NCI-H1417 (cell line): ENCODE results near the gene ADI1.
"Not testable (repeated sequence)": the region's sequence is repeated elsewhere in the genome, so short reads cannot be mapped to it uniquely, and the experiment has no call there.

Source experiments
- DNase-seq, 3 experiments: peaks; one replicate each; lab custom pipeline; 2025; lab: John Stamatoyannopoulos, UW

Gene ADI1

GRCh38 chr2:3529316-3530025, 10.1 kb upstream of the ADI1 start:
- DNase-seq, result no peak

- DNase-seq, result no peak
These were observed 8.8 kb upstream of the ADI1 start for GRCh38 chr2:3527886-3528785.

GRCh38 chr2:3526871-3527270, 7.5 kb upstream of the ADI1 start:
- DNase-seq, result no peak

- DNase-seq, result no peak
These were observed 4.3 kb upstream of the ADI1 start for GRCh38 chr2:3523551-3524041.

- DNase-seq, result no peak
These were observed 3.7 kb upstream of the ADI1 start for GRCh38 chr2:3522961-3523421.

GRCh38 chr2:3520591-3520990, 1.3 kb upstream of the ADI1 start:
- no peak for DNase-seq

- DNase-seq, result peak; percentile 99
These were observed 656 bp downstream of the ADI1 start for GRCh38 chr2:3518496-3519254.

- no peak for DNase-seq
These were observed 1.3 kb downstream of the ADI1 start for GRCh38 chr2:3517948-3518495.

GRCh38 chr2:3516831-3517230, 2.5 kb downstream of the ADI1 start:
- DNase-seq, result no peak

GRCh38 chr2:3515438-3515837, 3.9 kb downstream of the ADI1 start:
- DNase-seq, result not testable (repeated sequence)

- no peak for DNase-seq
These were observed 6.1 kb downstream of the ADI1 start for GRCh38 chr2:3513026-3513810.

- DNase-seq, result no peak
These were observed 7.2 kb downstream of the ADI1 start for GRCh38 chr2:3512086-3512485.

GRCh38 chr2:3505771-3506170, 13.6 kb downstream of the ADI1 start:
- DNase-seq, result no peak

GRCh38 chr2:3504741-3505140, 14.6 kb downstream of the ADI1 start:
- DNase-seq, result peak in 1 of 3 experiments; percentile 48

GRCh38 chr2:3503483-3503882, 15.8 kb downstream of the ADI1 start:
- DNase-seq, result no peak

- DNase-seq, result no peak
These were observed 16.3 kb downstream of the ADI1 start for GRCh38 chr2:3503046-3503445.

GRCh38 chr2:3500326-3500899, 18.9 kb downstream of the ADI1 start:
- no peak for DNase-seq

- no peak for DNase-seq
These were observed 20.4 kb downstream of the ADI1 start for GRCh38 chr2:3498783-3499394.

- not testable (repeated sequence) for DNase-seq
These were observed 22.6 kb downstream of the ADI1 start for GRCh38 chr2:3496708-3497080.

- DNase-seq, result no peak
These were observed 24.2 kb downstream of the ADI1 start for GRCh38 chr2:3494984-3495666.
